Smooth muscle cell of the pulmonary artery (primary cell): ENCODE results near the gene CMBL. TPM values are rescaled to one million over a fixed set of nuclear protein-coding genes. Genes with fewer than 3 reads are reported as not detected.

Experiments
- total RNA-seq: library from RNA; depleted of rRNA; stranded (reverse); fragments of >200 nt; gene quantifications from 2 replicates; pipeline ENCODE4 v1.2.3, GENCODE V29; 2014

The CMBL gene
- total RNA-seq, result 19.8 and 20.2 TPM in 2 replicates

GRCh38 chr5:10307206-10308148 lies at the start of gene CMBL:
Gene CMBL (minus strand): TSS chr5:10307902. CDS start chr5:10290762, 17,140 bp downstream.

GRCh38 chr5:10353241-10354047 lies 45.7 kb upstream of the CMBL start, which contains the start of gene MARCHF6:
Gene MARCHF6 (plus strand): TSS chr5:10353695. CDS start chr5:10353899, 204 bp downstream.

GRCh38 chr5:10249948-10250805 lies 57.5 kb downstream of the CMBL start, which contains the start of gene CCT5:
Gene CCT5 (plus strand): TSS chr5:10250280. CDS start chr5:10250341, 61 bp downstream.

Other genes with a start within 250 kb of the CMBL start
- 17.8 and 21.6 TPM in 2 replicates for gene ATPSCKMT, start 58.0 kb downstream of the CMBL start, total RNA-seq
- 336 and 398 TPM in 2 replicates for gene CCT5, start 57.6 kb downstream of the CMBL start, total RNA-seq
- 119 and 130 TPM in 2 replicates for gene MARCHF6, start 45.8 kb upstream of the CMBL start, total RNA-seq
- 0.33 and 0.36 TPM in 2 replicates for gene ROPN1L, start 134.0 kb upstream of the CMBL start, total RNA-seq